HL-60/S4 (cell line): Measurements from ENCODE around the gene EXOC1.

Experiments used
- in situ Hi-C: fragments of 300-500 bp; cut with MboI; formaldehyde crosslinking; loops from 2 replicates; pipeline ENCODE4 v1.14.3; 2022; ENCODE audit warnings: low sequenced_read_pairs

EXOC1 gene

DNA sequence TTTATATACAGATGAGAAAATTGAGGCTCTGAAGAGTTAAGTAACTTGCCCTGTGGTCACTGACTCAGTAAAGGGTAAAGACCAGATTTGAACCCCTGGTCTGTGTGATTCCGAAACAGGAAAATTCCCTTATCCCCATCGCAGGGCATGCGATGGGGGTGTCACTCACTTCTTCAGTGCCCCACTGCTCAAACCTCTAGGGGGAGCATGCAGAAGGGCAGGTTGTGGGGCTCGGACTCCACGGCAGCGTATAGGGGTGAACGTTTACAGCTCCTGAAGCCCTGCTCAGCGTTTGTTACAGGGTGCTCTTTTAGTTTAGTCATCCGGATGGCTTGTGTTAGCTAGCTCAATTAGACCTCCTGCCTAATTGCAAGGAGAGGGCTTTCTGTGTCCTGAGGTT, 3.7 kb upstream of the EXOC1 start:
- in situ Hi-C loops, result no loop called here

DNA sequence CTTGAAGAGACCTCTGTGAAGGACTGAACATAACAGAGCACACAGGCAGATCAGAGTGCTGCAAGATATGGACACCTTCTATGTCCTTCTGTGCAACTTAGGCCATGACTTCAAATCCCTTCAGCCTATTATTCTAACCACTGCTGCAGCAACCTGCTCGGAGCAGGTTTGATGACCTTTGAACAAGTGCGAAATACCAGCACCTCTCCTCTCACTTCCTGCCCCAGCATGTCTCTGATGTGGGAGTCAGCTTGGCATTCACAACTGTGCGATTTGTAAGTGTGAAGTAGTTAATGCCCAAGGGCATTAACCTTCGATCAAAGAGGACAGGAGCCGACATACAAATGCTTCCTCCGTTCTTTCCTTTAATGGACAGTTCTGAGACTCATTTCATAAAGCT, 1.6 kb upstream of the EXOC1 start:
- in situ Hi-C loops, result no loop called here

DNA sequence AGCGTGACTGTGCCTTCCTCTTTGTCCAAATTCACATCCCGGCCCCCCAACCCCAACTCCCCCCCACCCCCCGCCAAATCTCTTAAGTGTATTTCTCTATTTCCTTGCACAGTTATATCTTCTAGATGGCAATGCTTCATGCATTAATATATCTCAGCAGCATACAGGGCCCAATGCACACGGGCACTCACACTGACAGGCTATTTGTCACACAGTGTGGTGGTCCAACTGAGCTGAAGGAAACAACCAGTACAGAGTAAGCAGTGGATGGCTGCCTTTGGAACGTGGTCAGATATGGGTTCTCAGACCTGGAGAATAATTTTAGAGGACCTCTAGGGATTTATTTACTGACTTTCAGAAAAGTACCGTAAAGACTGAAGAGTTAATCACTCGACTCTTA, 681 bp downstream of the EXOC1 start:
- in situ Hi-C loops, result no loop called here

DNA sequence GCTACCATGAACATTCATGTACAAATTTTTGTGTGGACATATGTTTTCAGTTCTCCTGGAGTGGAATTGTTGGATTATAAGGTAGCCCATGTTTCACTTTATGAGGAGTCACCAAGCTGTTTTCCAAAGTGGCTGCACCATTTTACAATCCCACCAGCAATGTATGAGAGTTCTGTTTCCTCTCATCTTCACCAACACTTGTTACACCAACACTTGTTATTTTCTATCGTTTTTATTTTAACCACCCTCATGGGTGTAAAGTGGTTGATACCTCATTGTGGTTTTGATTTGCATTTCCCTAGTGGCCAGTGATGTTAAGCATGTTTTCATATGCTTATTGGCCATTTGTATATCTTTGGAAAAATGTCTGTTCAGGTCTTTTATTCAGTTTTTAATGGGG, 4.1 kb downstream of the EXOC1 start:
- in situ Hi-C loops, result no loop called here

DNA sequence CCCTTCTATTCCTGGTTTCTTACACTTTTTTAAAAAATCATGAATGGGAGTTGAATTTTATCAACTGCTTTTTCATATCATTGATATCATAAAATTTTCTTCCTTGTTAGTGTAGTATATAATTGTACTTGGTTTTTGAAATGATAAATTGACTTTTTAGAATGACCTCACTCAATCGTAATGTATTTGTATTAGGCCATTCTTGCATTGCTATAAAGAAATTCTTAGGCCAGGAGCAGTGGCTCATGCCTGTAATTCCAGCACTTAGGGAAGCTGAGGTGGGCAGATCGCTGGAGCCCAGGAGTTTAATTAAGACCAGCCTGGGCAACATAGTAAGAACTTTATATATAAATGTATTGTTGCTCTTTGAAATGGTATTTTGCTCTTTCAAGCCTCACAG, 6.3 kb downstream of the EXOC1 start:
- in situ Hi-C loops, result no loop called here

DNA sequence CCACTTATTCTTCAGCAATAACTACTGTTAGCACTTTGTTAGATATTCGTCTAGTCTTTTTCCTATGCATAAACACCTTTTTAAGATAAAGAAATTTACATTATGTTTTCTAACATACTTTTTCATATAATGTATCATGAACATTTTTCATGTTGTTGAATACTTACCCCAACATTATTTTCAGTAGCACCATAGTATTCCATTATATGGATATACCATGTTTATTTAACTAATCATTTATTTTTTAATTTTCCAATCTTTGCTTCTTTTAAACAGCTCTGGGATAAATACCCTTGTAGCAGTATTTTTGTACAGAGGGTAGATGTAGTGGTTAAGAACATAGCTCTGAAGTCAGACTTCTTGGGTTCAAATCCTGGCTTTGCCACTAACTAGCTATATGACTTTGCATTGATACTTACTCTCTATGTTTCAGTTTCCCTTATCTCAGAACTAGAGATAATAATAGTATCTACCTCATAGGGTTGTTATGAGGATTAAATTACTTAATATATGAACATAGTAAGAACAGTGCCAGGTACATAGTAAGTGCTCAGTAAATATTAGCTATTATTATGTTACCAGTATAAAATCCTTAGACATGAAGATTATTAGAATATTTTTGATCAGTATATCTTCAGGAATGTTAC, 11.3 kb downstream of the EXOC1 start:
- in situ Hi-C loops, result no loop called here

DNA sequence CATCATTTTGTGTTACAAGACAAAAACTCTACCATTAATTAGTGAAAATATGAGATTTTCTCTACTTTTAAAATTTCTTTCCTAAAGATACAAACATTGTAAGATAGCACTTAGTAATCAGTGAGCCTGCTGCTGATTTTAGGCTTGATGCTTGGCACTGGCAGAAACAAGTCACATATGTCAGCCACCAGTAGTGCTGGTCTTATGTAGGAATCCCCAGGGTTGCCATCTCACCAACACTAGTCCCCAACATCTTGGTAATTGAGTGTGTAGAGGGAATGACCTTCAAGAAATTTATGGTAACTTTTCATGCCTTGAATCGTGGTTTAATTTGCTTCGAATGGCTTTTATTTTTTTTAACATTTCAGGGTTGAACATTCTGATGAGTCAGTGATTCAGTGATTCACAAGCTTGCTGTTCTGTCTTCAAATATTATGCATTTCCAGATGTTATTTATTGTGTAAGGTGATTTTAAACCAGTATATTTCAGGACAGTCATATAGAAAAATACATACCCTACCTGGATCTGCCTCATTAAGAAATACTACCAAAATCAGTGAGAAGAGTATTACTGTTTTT, 11.9 kb downstream of the EXOC1 start:
- in situ Hi-C loops, result no loop called here

GRCh38 chr4:55866290-55866907, 13.0 kb downstream of the EXOC1 start:
- in situ Hi-C loops, result no loop called here

GRCh38 chr4:55866973-55867574, 13.6 kb downstream of the EXOC1 start:
- in situ Hi-C loops, result no loop called here

- in situ Hi-C loops, result no loop called here
Observed at GRCh38 chr4:55868581-55869090, 15.2 kb downstream of the EXOC1 start.

DNA sequence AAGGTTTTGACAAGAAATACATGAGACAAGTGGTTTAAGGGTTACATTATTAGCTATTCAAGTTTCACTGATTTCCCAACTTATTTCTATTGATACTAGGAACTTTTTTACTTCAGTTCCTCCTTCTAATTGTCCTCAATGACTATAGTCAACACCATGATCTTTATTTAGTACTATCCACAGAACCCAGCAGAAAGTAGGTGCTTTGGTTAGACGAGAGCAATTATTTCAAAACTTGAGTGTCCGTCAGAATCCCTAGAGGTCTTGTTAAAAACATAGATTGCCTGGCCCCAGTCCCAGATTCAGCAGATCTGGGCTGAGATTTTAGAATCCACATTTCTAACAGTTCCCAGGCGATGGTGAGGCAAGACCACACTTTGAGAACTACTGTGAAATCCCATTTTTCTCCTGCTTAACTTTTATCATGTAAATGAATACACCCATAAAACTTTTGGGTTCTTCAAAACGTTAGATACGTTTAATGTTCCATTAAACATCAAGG, 17.9 kb downstream of the EXOC1 start:
- in situ Hi-C loops, result no loop called here

GRCh38 chr4:55874831-55875230, 21.4 kb downstream of the EXOC1 start:
- in situ Hi-C loops, result no loop called here

- in situ Hi-C loops, result no loop called here
Observed at GRCh38 chr4:55876387-55876786, 22.9 kb downstream of the EXOC1 start.

DNA sequence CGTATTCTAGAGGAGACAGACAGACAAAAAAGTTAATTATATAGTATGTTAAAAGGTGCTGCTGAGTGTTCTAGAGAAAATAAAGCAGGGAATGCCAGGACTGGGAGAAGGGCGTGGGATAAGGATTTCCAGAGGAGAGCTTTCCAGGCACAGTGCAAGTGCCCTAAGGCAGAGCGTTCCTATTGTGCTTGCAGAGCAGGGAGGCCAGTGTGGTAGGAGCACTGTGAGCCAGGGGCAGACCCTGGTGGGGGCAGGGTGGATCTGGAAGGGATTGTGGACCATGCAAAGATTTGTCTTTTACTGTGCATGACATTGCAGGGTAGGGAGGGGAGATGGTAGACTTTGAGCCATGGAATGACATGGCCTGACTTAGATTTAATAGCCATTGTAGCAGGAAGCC, 25.8 kb downstream of the EXOC1 start:
- in situ Hi-C loops, result no loop called here

- in situ Hi-C loops, result no loop called here
Observed at GRCh38 chr4:55880652-55881280, 27.3 kb downstream of the EXOC1 start.

DNA sequence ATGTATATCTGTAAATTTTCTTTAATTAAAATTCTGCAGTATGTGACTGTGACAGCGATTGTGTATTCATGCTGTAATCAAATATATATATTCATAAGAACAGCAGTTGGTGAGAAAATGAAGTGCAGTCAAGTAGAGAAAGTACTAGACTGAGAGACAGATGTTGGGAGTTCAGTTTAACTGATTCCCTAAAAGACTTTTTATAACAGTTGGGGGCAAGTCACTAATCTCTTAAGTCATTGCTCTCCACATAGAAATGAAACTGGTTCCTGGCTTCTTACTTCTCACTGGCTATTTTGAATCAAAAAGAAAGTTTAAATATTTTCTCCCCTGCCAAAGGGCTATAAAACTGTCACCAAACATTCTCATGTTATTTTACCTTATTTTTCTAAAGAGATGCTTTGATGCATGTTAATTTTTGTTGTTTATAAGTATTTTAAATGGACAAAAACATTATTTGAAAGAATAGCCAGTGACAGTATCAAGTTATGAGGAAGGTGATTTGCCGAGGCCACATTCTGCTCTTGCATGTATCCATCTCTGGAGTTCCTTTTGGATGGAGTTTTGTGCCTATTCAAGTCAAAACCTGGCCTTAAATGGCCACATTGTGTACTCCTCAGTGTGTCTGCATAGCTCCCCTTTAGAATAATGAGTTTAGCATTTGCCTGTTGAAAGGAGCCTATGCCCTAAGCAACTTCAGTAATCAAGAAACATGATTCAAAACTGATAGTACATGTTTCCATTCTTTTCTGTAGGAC, 30.8 kb downstream of the EXOC1 start:
- in situ Hi-C loops, result no loop called here

- in situ Hi-C loops, result no loop called here
Observed at GRCh38 chr4:55884851-55885219, 31.4 kb downstream of the EXOC1 start.

DNA sequence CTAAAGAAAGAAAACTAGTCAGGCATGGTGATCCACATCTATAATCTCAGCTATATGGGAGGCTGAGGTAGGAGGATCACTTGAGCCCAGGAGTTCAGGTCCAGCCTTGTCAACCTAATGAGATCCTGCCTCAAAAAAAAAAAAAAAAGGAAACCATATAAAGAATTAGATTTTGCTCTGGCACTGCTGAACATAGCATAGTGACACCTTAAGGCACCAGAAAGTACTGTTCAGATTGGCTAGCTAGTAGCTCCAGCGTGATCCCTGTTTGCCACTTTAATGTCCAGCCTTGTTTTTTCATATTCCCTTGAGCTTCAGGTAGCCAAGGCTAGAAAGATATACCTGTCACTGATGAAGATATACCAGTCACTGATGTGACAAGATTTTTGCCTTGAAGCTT, 34.1 kb downstream of the EXOC1 start:
- in situ Hi-C loops, result no loop called here

DNA sequence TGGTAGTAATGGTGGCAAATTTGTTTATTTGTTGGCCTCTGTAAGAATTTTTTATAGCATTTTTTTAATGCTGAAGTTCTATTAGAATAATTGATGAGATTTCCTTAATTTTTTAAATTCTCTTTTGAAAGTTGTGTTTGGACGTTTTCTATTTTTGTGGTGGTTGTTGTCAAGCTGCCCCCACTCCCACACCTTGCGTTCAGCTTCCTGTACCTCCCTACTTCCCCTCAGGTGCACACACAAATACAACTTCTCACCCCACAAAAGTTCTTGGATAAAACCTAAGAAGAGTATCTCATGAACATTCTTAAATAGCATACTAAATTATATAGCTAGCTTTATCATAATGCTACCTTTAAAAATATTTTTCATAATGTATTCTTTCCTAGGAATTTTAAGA, 38.7 kb downstream of the EXOC1 start:
- in situ Hi-C loops, result no loop called here

GRCh38 chr4:55896622-55897021, 43.2 kb downstream of the EXOC1 start:
- in situ Hi-C loops, result no loop called here

GRCh38 chr4:55902677-55903076, 49.2 kb downstream of the EXOC1 start:
- in situ Hi-C loops, result no loop called here
